Heart left ventricle (tissue), 16 donors: ENCODE measurements around the gene HDAC4. TPM values are rescaled to one million over a fixed set of nuclear protein-coding genes. Genes with fewer than 3 reads are reported as not detected.

Experiments used
- ATAC-seq, 4 donors: fragments of 200-7000 bp; cut with Tn5 transposase; one replicate each; pipeline ENCODE4 v1.9.1; 2020 to 2022; ENCODE audit warnings: moderate library complexity in 4 of 4, mild to moderate bottlenecking in 3 of 4, moderate number of reproducible peaks in 1 of 4
- DNase-seq, 5 donors: peaks; one replicate each; pipeline ENCODE4 v3.0.0-alpha.2; 2020
- H3K27ac ChIP-seq, 12 donors: fragments of 200-600 bp; sonication (generic) in 4 of 12; one replicate each; pipeline versions ENCODE4 v1.5.0 to v1.8.0; 2016 to 2022; ENCODE audit warnings: mild to moderate bottlenecking in 2 of 12
- H3K27me3 ChIP-seq, 9 donors: fragments of 200-600 bp; sonication (generic) in 2 of 9; one replicate each; pipeline versions ENCODE4 v1.5.1 to v1.8.0; 2016 to 2022; ENCODE audit warnings: mild to moderate bottlenecking in 3 of 9
- H3K36me3 ChIP-seq, 9 donors: fragments of 200-600 bp; sonication (generic) in 2 of 9; one replicate each; pipeline versions ENCODE4 v1.5.0 to v1.8.0; 2018 to 2022; ENCODE audit warnings: mild to moderate bottlenecking in 2 of 9
- H3K4me1 ChIP-seq, 12 donors: fragments of 200-600 bp; sonication (generic) in 4 of 12; one replicate each; pipeline versions ENCODE4 v1.5.0 to v1.8.0; 2016 to 2022; ENCODE audit warnings: mild to moderate bottlenecking in 3 of 12
- H3K4me3 ChIP-seq, 12 donors: fragments of 200-600 bp; sonication (generic) in 4 of 12; one replicate each; pipeline versions ENCODE4 v1.5.0 to v1.8.0; 2017 to 2022; ENCODE audit warnings: mild to moderate bottlenecking in 9 of 12, moderate library complexity in 4 of 12
- H3K9me3 ChIP-seq, 12 donors: fragments of 200-600 bp; sonication (generic) in 4 of 12; one replicate each; pipeline versions ENCODE4 v1.5.0 to v1.8.0; 2016 to 2022; ENCODE audit warnings: mild to moderate bottlenecking in 1 of 12
- POLR2A ChIP-seq, 2 donors: fragments of 450-650 bp; IDR thresholded peaks; one replicate each; pipeline ENCODE4 v1.6.1; 2017; ENCODE audit warnings: antibody characterized with exemption in 2 of 2, mild to moderate bottlenecking in 2 of 2, moderate library complexity in 2 of 2
- WGBS, 4 donors: extraction: QIAGEN DNeasy Blood & Tissue Kit in 2 of 4; methylation state at CpG; one replicate each; pipeline versions ENCODE4 v1.1.5 to v1.1.7; 2013 to 2018; 5-methylcytosine and 5-hydroxymethylcytosine counted together
- intact Hi-C, 10 donors: fragments of 100-400 bp; cut with DNase I; formaldehyde crosslinking; loops; one replicate each; pipeline versions ENCODE4 v1.11.1 to v1.14.2; 2022
- polyA plus RNA-seq, 2 donors: library from polyadenylated mRNA; stranded (reverse); fragments of 200-250 nt; gene quantifications; one replicate each; pipeline ENCODE4 v1.2.3, GENCODE V29; 2013
- total RNA-seq, 9 donors: library from RNA; depleted of rRNA in 2 of 9; stranded (reverse); fragments of >200 nt in 2 of 9; fragmentation: NEBNext Ultra II Directional in 3 of 9; extraction: Animal tissue kit (Norgen Biotek cat#: 25700) in 3 of 9; gene quantifications; one replicate each; pipeline versions ENCODE4 v1.1.0 to v1.2.4, GENCODE V29; 2016 to 2023
- TF ChIP-seq, protein P1 (sequence below), 12 donors: fragments of 200-600 bp; sonication (generic) in 4 of 12; IDR thresholded peaks; one replicate each; pipeline versions ENCODE4 v1.5.0 to v1.8.0; 2018 to 2022; ENCODE audit warnings: antibody characterized with exemption in 12 of 12, mild to moderate bottlenecking in 5 of 12
- donor health status: ischemic (EF 13 %, LVEDD 7.1; RV severe dilation, severe dysfunction).
- donor health status: healthy with polysubstance abuse.
- donor health status: DM: no; HTN: yes; CAD: no.
- donor health status: DM: no; HTN: no; CAD: no.
- donor health status: ischemic (EF 25% LVEDD 6.9; RV normal size, moderate dysfunction).
- donor health status: ischemic (EF 25% LVEDD 5.7; RV mildly dilated, moderate dysfunction).
- donor health status: healthy.
- donor health status: DM: yes; HTN: yes; CAD: no.
- donor health status: ischemic (EF 35%, LVEDD 5.7; RV mildly dilated, moderate dysfunction).
- donor health status: nonischemic (EF 11% LVEDD 7.7; RV severe dilation, severe dysfunction).
- donor health status: DM: yes; HTN: yes; CAD: no.
- donor health status: PGD.
- donor health status: ischemic (EF 29% LVEDD 5.4; RV normal size, mild dysfunction).
- donor health status: nonischemic (EF 23%, LVEDD 6.1; RV moderate dilation, normal function).

Gene HDAC4
- total and polyA plus RNA-seq, 11 donors: 13.9 to 37.6 (median 27.5) TPM

DNA sequence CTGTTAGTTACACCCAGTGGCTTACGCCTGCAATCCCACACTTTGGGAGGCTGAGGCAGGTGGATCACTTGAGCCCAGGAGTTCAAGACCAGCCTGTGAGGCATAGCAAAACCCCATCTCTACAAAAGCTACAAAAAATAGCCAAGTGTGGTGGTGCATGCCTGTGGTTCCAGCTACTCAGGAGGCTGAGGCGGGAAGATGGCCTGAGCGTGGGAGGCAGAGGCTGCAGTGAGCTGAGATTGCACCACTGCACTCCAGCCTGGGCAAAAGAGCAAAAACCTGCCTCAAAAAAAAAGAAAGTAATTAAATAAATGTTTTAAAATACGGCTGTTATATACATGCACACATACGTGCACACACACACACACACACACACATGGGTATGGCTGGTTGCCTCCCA, 194.8 kb downstream of the HDAC4 start:
- intact Hi-C loops: no loop called here

DNA sequence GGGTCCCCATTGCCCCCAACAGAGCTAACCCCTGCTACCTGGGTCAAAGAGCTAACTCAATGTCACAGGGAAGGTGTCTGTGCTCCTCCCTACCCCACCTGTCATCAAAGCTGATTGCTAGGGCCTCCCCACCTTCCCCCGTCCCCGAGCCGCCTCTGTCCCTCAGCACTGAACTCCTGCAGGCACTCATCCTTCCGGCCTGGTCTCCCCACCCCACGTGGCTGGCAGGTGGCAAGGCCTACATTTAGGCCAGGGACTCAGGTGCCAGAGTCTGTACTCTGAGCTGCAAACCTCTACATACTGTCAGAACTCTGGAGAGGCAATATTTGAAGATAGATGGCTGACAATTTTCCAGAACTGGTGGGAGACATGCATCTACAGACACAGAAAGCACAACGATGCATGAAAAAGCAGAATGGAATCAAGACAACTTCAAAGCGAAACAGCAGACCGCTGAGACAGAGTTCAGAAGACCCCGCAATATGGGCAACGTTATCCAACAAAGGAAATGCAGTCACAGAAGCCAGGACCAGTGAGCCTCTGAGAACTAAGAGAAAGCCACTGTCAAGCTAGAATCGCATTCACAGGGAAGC, 195.8 kb downstream of the HDAC4 start:
- DNase-seq (no peak), ATAC-seq (peak in 1 of 4 donors; percentile 8)
- TF ChIP-seq POLR2A (IDR thresholded peaks at IDR 0.05): no peak
- TF ChIP-seq, protein P1, sequence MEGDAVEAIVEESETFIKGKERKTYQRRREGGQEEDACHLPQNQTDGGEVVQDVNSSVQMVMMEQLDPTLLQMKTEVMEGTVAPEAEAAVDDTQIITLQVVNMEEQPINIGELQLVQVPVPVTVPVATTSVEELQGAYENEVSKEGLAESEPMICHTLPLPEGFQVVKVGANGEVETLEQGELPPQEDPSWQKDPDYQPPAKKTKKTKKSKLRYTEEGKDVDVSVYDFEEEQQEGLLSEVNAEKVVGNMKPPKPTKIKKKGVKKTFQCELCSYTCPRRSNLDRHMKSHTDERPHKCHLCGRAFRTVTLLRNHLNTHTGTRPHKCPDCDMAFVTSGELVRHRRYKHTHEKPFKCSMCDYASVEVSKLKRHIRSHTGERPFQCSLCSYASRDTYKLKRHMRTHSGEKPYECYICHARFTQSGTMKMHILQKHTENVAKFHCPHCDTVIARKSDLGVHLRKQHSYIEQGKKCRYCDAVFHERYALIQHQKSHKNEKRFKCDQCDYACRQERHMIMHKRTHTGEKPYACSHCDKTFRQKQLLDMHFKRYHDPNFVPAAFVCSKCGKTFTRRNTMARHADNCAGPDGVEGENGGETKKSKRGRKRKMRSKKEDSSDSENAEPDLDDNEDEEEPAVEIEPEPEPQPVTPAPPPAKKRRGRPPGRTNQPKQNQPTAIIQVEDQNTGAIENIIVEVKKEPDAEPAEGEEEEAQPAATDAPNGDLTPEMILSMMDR (IDR thresholded peaks at IDR 0.05): no peak
- H3K9me3 ChIP-seq: no peaks in the 10 kb centered on the region
- no peak overlapping the region for H3K27ac ChIP-seq
- H3K4me1 ChIP-seq: peaks cover 0 to 39% (median 17%) of the 10 kb centered on the region in 12 donors
- intact Hi-C loops: no loop called here
- no peaks in the 10 kb centered on the region for H3K36me3 ChIP-seq
- H3K4me3 ChIP-seq: no peak overlapping the region
- 71 to 77% (median 76%) methylated on average over 11 of the region's 11 CpGs for WGBS, 4 donors
- H3K27me3 ChIP-seq: no peaks in the 10 kb centered on the region

More for the DNA sequence above, 194.8 kb downstream of the HDAC4 start:
- H3K4me1 ChIP-seq: peaks cover 0 to 40% (median 17%) of the 10 kb centered on the region in 12 donors
- ATAC-seq (no peak), DNase-seq (no peak)
- no peak overlapping the region for H3K4me3 ChIP-seq
- H3K36me3 ChIP-seq: no peaks in the 10 kb centered on the region
- H3K9me3 ChIP-seq: no peaks in the 10 kb centered on the region
- no peak overlapping the region for H3K27ac ChIP-seq
- H3K27me3 ChIP-seq: no peaks in the 10 kb centered on the region
- WGBS, 4 donors: 96 to 98% (median 98%) methylated on average over 5 of the region's 5 CpGs
- TF ChIP-seq, protein P1 (IDR thresholded peaks at IDR 0.05): no peak
- no peak for TF ChIP-seq POLR2A (IDR thresholded peaks at IDR 0.05)

DNA sequence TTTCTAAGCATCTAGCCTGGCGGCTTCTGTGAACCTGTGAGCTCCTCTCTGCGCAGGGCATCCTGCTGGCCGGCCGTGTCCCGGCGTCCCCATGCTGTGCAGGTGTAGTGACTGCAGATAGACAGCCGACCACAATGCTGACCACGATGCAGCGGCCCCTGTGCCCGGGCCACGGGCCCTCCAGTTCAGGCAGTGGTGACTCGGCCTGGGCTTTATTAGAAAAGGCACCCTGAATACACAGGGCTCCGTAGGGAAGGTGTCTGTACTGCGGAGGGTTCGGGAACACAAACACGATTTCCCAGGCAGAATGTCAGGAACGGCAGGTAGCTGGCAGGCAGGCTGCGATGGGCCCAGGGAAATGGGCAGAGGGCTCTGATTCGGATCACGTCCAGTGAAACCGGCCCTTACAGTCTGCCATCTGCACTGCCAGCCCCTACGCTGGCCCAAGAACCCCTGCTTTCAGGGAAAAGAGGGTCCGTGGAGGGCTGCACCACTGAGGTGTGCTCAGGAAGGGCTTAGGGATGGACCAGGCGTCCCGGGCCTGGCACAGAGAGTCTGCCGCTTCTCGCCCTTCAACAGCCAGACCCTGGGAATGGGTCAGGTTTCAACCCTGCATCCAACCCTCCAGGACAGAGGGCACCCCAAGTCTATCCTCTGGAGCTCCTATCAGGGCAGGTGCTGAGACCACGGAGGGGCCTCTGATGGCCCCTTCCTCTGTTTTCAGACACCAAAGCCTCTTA, 196.5 kb downstream of the HDAC4 start:
- Histone ChIP-seq H3K4me1 (peaks cover 0 to 39% (median 17%) of the 10 kb centered on the region in 12 donors), H3K27ac (no peak overlapping the region), H3K36me3 (no peaks in the 10 kb centered on the region), H3K4me3 (no peak overlapping the region), H3K9me3 (no peaks in the 10 kb centered on the region), H3K27me3 (no peaks in the 10 kb centered on the region)
- TF ChIP-seq POLR2A (IDR thresholded peaks at IDR 0.05): no peak
- TF ChIP-seq, protein P1 (IDR thresholded peaks at IDR 0.05): no peak
- DNase-seq (no peak), ATAC-seq (no peak)
- WGBS, 4 donors: 95 to 97% (median 96%) methylated on average over 28 of the region's 28 CpGs
- intact Hi-C loops: no loop called here

DNA sequence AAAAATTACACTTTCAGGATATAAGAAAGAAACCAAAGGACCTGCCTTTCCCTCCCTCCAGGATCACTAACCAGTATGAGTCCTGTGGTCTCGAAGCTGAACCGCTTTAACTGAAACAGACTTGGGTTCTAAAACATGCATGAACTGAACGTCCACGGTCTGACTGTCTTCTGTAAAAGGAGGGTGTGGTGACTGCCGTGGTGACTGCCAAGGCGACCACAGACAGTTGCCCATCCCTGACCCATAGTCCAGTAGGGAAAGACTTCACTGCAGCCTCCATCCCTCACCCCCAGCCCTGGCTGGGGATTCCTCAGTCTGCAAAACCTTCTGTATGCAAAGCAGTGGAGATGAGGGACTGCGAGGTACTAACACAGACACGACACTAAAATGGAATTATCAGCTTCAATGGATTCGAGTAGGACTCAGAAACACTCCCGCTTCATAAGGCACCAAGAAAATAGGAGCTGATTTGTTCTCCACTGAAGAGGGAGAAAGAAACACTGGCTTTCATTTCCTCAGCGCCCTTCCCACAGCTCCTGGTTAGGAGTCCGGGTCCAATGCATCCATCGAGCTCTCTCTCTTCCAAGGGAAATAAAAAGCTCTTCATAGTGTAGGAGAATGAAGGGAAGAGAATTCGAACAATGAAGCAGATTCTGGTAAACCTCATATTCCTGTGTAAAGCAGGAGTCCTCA, 197.2 kb downstream of the HDAC4 start:
- Histone ChIP-seq H3K27ac (no peak overlapping the region), H3K9me3 (no peaks in the 10 kb centered on the region), H3K4me1 (peaks cover 0 to 40% (median 17%) of the 10 kb centered on the region in 12 donors), H3K4me3 (no peak overlapping the region), H3K36me3 (peaks cover 0 to under 1% (median 0%) of the 10 kb centered on the region in 9 donors), H3K27me3 (no peaks in the 10 kb centered on the region)
- no peak for ATAC-seq
- no peak for DNase-seq
- 90 to 93% (median 91%) methylated on average over 14 of the region's 14 CpGs for WGBS, 4 donors
- intact Hi-C loops: no loop called here
- TF ChIP-seq, protein P1 (IDR thresholded peaks at IDR 0.05): no peak
- no peak for TF ChIP-seq POLR2A (IDR thresholded peaks at IDR 0.05)
